ENCODE results near the gene SLC16A9.

The SLC16A9 gene

GRCh38 chr10:59713196-59713821 lies 3.7 kb upstream of the SLC16A9 start:
- no peak for DNase-seq

GRCh38 chr10:59711871-59712494 lies 2.3 kb upstream of the SLC16A9 start:
- DNase-seq, result no peak

GRCh38 chr10:59708816-59709394 lies 745 bp downstream of the SLC16A9 start:
- peak; percentile 26 for DNase-seq

GRCh38 chr10:59706851-59707797 lies 2.5 kb downstream of the SLC16A9 start:
- DNase-seq, result no peak

- DNase-seq, result no peak
Observed at GRCh38 chr10:59705931-59706330, 3.7 kb downstream of the SLC16A9 start.

GRCh38 chr10:59704630-59705029 lies 5.0 kb downstream of the SLC16A9 start:
- DNase-seq, result no peak

GRCh38 chr10:59702347-59702746 lies 7.3 kb downstream of the SLC16A9 start:
- DNase-seq, result no peak

GRCh38 chr10:59700709-59701108 lies 8.9 kb downstream of the SLC16A9 start:
- no peak for DNase-seq

GRCh38 chr10:59698326-59698725 lies 11.3 kb downstream of the SLC16A9 start:
- no peak for DNase-seq

GRCh38 chr10:59695637-59696036 lies 14.0 kb downstream of the SLC16A9 start:
- no peak for DNase-seq

GRCh38 chr10:59694936-59695335 lies 14.7 kb downstream of the SLC16A9 start:
- no peak for DNase-seq

- DNase-seq, result no peak
Observed at GRCh38 chr10:59692113-59692512, 17.5 kb downstream of the SLC16A9 start.

- DNase-seq, result no peak
Observed at GRCh38 chr10:59688921-59689351, 20.7 kb downstream of the SLC16A9 start.

- DNase-seq, result no peak
Observed at GRCh38 chr10:59687657-59688056, 22.0 kb downstream of the SLC16A9 start.

- no peak for DNase-seq
Observed at GRCh38 chr10:59684006-59684405, 25.6 kb downstream of the SLC16A9 start.

- no peak for DNase-seq
Observed at GRCh38 chr10:59682986-59683937, 26.4 kb downstream of the SLC16A9 start.

GRCh38 chr10:59680199-59680598 lies 29.5 kb downstream of the SLC16A9 start:
- DNase-seq, result no peak

GRCh38 chr10:59678884-59679301 lies 30.8 kb downstream of the SLC16A9 start:
- DNase-seq, result no peak

GRCh38 chr10:59677253-59677831 lies 32.3 kb downstream of the SLC16A9 start:
- DNase-seq, result no peak

GRCh38 chr10:59675812-59676211 lies 33.8 kb downstream of the SLC16A9 start:
- DNase-seq, result no peak

- no peak for DNase-seq
Observed at GRCh38 chr10:59674215-59674836, 35.3 kb downstream of the SLC16A9 start.

Measured in NCI-H1092 treated with DMSO at 0.1 percent for 48 hours (cell line).